ENCODE results near the gene NTN5.
A peak's percentile ranks its signal among the peaks of the same experiment; 100 is the strongest.

The NTN5 gene

GRCh38 chr19:48645620-48646000, 27.2 kb downstream of the NTN5 start:
- peak in 2 of 58 donors; percentile 38 to 50 for DNase-seq

GRCh38 chr19:48644839-48645619, 27.8 kb downstream of the NTN5 start:
- peak in 56 of 58 donors; percentile 24 to 87 (median 70) for DNase-seq

- DNase-seq, result no peak
Measured at GRCh38 chr19:48644355-48644754, 28.5 kb downstream of the NTN5 start.

- no peak for DNase-seq
Measured at GRCh38 chr19:48642862-48643261, 30.0 kb downstream of the NTN5 start.

GRCh38 chr19:48641850-48642249, 31.0 kb downstream of the NTN5 start:
- no peak for DNase-seq

GRCh38 chr19:48639483-48640375, 33.1 kb downstream of the NTN5 start:
- DNase-seq, result no peak

- peak in 7 of 58 donors; percentile 9 to 44 (median 31) for DNase-seq
Measured at GRCh38 chr19:48638831-48639381, 33.9 kb downstream of the NTN5 start.

GRCh38 chr19:48637948-48638830, 34.6 kb downstream of the NTN5 start:
- DNase-seq, result peak; percentile 34 to 93 (median 84)

GRCh38 chr19:48637449-48637947, 35.3 kb downstream of the NTN5 start:
- DNase-seq, result peak; percentile 87 to 100 (median 99)

- peak in 19 of 58 donors; percentile 60 to 85 (median 70) for DNase-seq
Measured at GRCh38 chr19:48636859-48637448, 35.9 kb downstream of the NTN5 start, which contains the start of gene DBP. Gene DBP (minus strand): TSS chr19:48637379. CDS start chr19:48636994, 385 bp downstream.

- peak in 28 of 58 donors; percentile 15 to 65 (median 45) for DNase-seq
Measured at GRCh38 chr19:48635966-48636858, 36.6 kb downstream of the NTN5 start.

- DNase-seq, result peak in 49 of 58 donors; percentile 10 to 74 (median 49)
Measured at GRCh38 chr19:48635263-48635965, 37.4 kb downstream of the NTN5 start.

GRCh38 chr19:48634424-48635262, 38.2 kb downstream of the NTN5 start:
- peak; percentile 57 to 95 (median 90) for DNase-seq

- no peak for DNase-seq
Measured at GRCh38 chr19:48634036-48634342, 38.8 kb downstream of the NTN5 start.

GRCh38 chr19:48633148-48634035, 39.4 kb downstream of the NTN5 start:
- DNase-seq, result no peak

- no peak for DNase-seq
Measured at GRCh38 chr19:48632692-48633147, 40.1 kb downstream of the NTN5 start.

Measured in anterior cingulate cortex (tissue), 58 donors.